ENCODE results near the gene MAGEB5.

Gene MAGEB5

DNA sequence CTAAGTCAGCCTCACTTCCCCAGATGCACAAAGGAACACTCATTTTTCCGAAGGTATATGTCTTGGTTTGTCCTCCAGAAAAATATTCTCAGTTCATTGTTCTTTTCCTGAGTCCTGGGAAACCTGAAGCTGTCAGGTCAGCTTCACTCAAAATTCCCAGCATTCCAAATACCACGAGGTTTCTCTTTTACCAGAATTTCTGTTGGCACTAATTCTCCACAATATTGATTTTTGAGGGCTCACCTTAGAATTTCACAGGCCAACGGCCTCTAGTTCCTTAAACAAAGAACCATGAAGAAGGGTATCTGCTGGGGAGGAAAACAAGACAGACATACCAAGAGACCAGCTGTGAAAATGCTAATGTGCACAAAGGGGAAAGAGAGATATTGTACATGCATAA lies 8.0 kb upstream of the MAGEB5 start:
- no peaks in the 10 kb centered on the region for H3K9me3 ChIP-seq (ENCODE audit: control insufficient read depth, low read length)

DNA sequence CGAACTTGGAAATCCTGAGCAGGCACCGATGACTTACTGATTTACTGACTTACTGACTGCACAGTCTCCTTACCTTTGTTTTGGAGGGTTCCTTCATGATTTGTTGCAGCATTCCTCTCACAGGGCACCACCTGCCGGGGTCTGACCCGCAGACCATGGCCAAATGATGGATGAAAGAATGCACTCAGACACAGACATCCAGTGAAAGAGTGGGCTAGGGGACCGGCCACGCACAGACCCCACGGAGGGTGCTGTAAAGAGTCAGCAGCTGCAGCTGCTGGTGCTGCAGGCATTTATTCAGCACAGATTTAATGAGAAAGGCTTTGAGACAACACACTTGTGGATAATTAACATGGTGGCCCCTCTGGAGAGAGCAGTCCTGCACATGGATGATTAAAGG lies 3.4 kb downstream of the MAGEB5 start:
- Histone ChIP-seq H3K36me3 (ENCODE audit: control insufficient read depth in 1 of 2, insufficient read depth in 2 of 2, low read depth in 1 of 2, low read length in 2 of 2) (no peaks in the 10 kb centered on the region), H3K79me1 (replicated peaks; ENCODE audit: low read length, poor library complexity, severe bottlenecking) (no peaks in the 10 kb centered on the region), H2BK5ac (ENCODE audit: low read depth, low read length, poor library complexity, severe bottlenecking) (no peak overlapping the region), H4K8ac (ENCODE audit: low read length) (no peak overlapping the region), H3K23ac (ENCODE audit: low read length in 2 of 2) (no peak overlapping the region), H2AK5ac (ENCODE audit: low read length, severe bottlenecking) (no peak overlapping the region), H3K27ac (ENCODE audit: low read length, poor library complexity, severe bottlenecking) (no peak overlapping the region), H2BK12ac (ENCODE audit: low read length in 2 of 2) (no peak overlapping the region), H3K9ac (ENCODE audit: low read length) (no peak overlapping the region), H3K4ac (ENCODE audit: low read depth in 1 of 2, low read length in 2 of 2) (no peak overlapping the region), H3K9me3 (ENCODE audit: control insufficient read depth, low read length) (no peaks in the 10 kb centered on the region), H2BK120ac (ENCODE audit: low read depth, low read length) (no peak overlapping the region), H2BK15ac (ENCODE audit: low read depth, poor library complexity, severe bottlenecking) (no peak overlapping the region), H3K4me3 (ENCODE audit: insufficient read depth in 1 of 2, low read depth in 1 of 2, low read length in 2 of 2) (no peak overlapping the region), H3K4me2 (ENCODE audit: low read length, poor library complexity, severe bottlenecking) (no peak overlapping the region), H3K14ac (ENCODE audit: low read length in 2 of 2) (no peak overlapping the region), H2AFZ (ENCODE audit: low read depth, low read length) (no peak overlapping the region), H3K18ac (ENCODE audit: low read depth in 1 of 2, low read length in 2 of 2) (no peak overlapping the region), H3K4me1 (ENCODE audit: control insufficient read depth, insufficient read depth, low read depth, low read length) (no peaks in the 10 kb centered on the region), H3K27me3 (ENCODE audit: control insufficient read depth in 1 of 2, insufficient read depth in 1 of 2, low read length in 2 of 2) (peaks cover 0 to 4% of the 10 kb centered on the region in 2 experiments), H4K91ac (ENCODE audit: low read length) (no peak overlapping the region)
- WGBS, result 78% methylated on average over 7 of the region's 7 CpGs
- DNase-seq, result no peak

More for the DNA sequence above, 8.0 kb upstream of the MAGEB5 start:
- Histone ChIP-seq H2AFZ (ENCODE audit: low read depth, low read length) (no peak overlapping the region), H3K4me1 (ENCODE audit: control insufficient read depth, insufficient read depth, low read depth, low read length) (no peaks in the 10 kb centered on the region), H2BK5ac (ENCODE audit: low read depth, low read length, poor library complexity, severe bottlenecking) (no peak overlapping the region), H4K8ac (ENCODE audit: low read length) (no peak overlapping the region), H3K27me3 (ENCODE audit: control insufficient read depth in 1 of 2, insufficient read depth in 1 of 2, low read length in 2 of 2) (no peaks in the 10 kb centered on the region), H3K4me2 (ENCODE audit: low read length, poor library complexity, severe bottlenecking) (no peak overlapping the region), H3K9ac (ENCODE audit: low read length) (no peak overlapping the region), H2BK120ac (ENCODE audit: low read depth, low read length) (no peak overlapping the region), H2BK12ac (ENCODE audit: low read length in 2 of 2) (no peak overlapping the region), H3K14ac (ENCODE audit: low read length in 2 of 2) (no peak overlapping the region), H2AK5ac (ENCODE audit: low read length, severe bottlenecking) (no peak overlapping the region), H3K79me1 (replicated peaks; ENCODE audit: low read length, poor library complexity, severe bottlenecking) (no peaks in the 10 kb centered on the region), H3K4me3 (ENCODE audit: insufficient read depth in 1 of 2, low read depth in 1 of 2, low read length in 2 of 2) (no peak overlapping the region), H2BK15ac (ENCODE audit: low read depth, poor library complexity, severe bottlenecking) (no peak overlapping the region), H3K4ac (ENCODE audit: low read depth in 1 of 2, low read length in 2 of 2) (no peak overlapping the region), H3K27ac (ENCODE audit: low read length, poor library complexity, severe bottlenecking) (no peak overlapping the region), H3K18ac (ENCODE audit: low read depth in 1 of 2, low read length in 2 of 2) (no peak overlapping the region), H4K91ac (ENCODE audit: low read length) (no peak overlapping the region), H3K23ac (ENCODE audit: low read length in 2 of 2) (no peak overlapping the region), H3K36me3 (ENCODE audit: control insufficient read depth in 1 of 2, insufficient read depth in 2 of 2, low read depth in 1 of 2, low read length in 2 of 2) (no peaks in the 10 kb centered on the region)
- 44% methylated on average over 3 of the region's 3 CpGs for WGBS
- DNase-seq, result no peak

DNA sequence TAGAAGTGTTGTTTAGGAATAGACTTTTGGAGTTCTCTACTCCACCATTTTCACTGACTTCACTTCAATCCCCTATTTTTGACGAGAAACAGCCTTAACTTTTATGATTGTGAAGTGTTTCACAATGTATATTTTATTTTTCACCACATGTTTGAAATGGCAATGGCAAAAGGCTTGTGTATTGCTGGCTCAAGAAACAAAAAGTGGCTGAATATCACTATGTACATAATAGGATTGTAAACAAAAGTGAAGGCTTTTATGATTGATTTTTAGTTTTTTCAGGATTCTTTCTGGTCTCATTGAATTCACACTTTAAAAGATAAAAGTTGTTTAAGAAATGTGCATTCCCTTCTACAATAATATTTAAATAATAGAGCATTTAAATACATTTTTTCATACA lies 18.2 kb downstream of the MAGEB5 start:
- DNase-seq, result no peak
- H3K27me3 ChIP-seq (ENCODE audit: control insufficient read depth in 1 of 2, insufficient read depth in 1 of 2, low read length in 2 of 2), result no peaks in the 10 kb centered on the region
- no CpG with 5 or more reads among the region's 1 CpG for WGBS
- no peak overlapping the region for H3K23ac ChIP-seq (ENCODE audit: low read length in 2 of 2)
- H3K4me2 ChIP-seq (ENCODE audit: low read length, poor library complexity, severe bottlenecking), result no peak overlapping the region
- H2BK5ac ChIP-seq (ENCODE audit: low read depth, low read length, poor library complexity, severe bottlenecking), result no peak overlapping the region
- H2BK120ac ChIP-seq (ENCODE audit: low read depth, low read length), result no peak overlapping the region
- H4K8ac ChIP-seq (ENCODE audit: low read length), result no peak overlapping the region
- H2BK15ac ChIP-seq (ENCODE audit: low read depth, poor library complexity, severe bottlenecking), result no peak overlapping the region
- H3K4me3 ChIP-seq (ENCODE audit: insufficient read depth in 1 of 2, low read depth in 1 of 2, low read length in 2 of 2), result no peak overlapping the region
- no peaks in the 10 kb centered on the region for H3K9me3 ChIP-seq (ENCODE audit: control insufficient read depth, low read length)
- no peak overlapping the region for H3K18ac ChIP-seq (ENCODE audit: low read depth in 1 of 2, low read length in 2 of 2)
- no peak overlapping the region for H3K27ac ChIP-seq (ENCODE audit: low read length, poor library complexity, severe bottlenecking)
- H3K9ac ChIP-seq (ENCODE audit: low read length), result no peak overlapping the region
- no peak overlapping the region for H2AFZ ChIP-seq (ENCODE audit: low read depth, low read length)
- H2BK12ac ChIP-seq (ENCODE audit: low read length in 2 of 2), result no peak overlapping the region
- no peak overlapping the region for H4K91ac ChIP-seq (ENCODE audit: low read length)
- no peak overlapping the region for H3K14ac ChIP-seq (ENCODE audit: low read length in 2 of 2)
- H2AK5ac ChIP-seq (ENCODE audit: low read length, severe bottlenecking), result no peak overlapping the region
- H3K79me1 ChIP-seq (replicated peaks; ENCODE audit: low read length, poor library complexity, severe bottlenecking), result no peaks in the 10 kb centered on the region
- H3K4me1 ChIP-seq (ENCODE audit: control insufficient read depth, insufficient read depth, low read depth, low read length), result no peaks in the 10 kb centered on the region
- no peaks in the 10 kb centered on the region for H3K36me3 ChIP-seq (ENCODE audit: control insufficient read depth in 1 of 2, insufficient read depth in 2 of 2, low read depth in 1 of 2, low read length in 2 of 2)
- H3K4ac ChIP-seq (ENCODE audit: low read depth in 1 of 2, low read length in 2 of 2), result no peak overlapping the region

DNA sequence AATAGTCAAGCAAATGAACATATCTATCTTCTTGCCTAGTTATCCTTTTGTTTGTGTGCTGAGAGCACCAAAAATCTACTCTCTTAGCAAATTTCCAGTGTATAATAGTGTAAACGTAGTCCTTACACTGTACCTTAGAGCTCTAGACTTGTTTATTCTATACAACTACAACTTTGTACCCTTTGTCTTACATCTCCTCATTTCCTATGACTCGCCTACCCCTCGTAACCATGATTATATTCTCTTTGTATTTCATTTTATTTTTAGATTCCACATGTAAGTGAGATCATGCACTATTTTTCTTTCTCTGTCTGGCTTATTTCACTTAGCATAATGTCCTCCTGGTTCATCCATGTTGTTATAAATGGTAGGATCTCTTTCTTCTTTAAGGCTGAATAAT lies 37.6 kb downstream of the MAGEB5 start:
- no peaks in the 10 kb centered on the region for H3K4me1 ChIP-seq (ENCODE audit: control insufficient read depth, insufficient read depth, low read depth, low read length)
- no peak overlapping the region for H4K8ac ChIP-seq (ENCODE audit: low read length)
- no peak overlapping the region for H4K91ac ChIP-seq (ENCODE audit: low read length)
- no peak for DNase-seq
- no peaks in the 10 kb centered on the region for H3K27me3 ChIP-seq (ENCODE audit: control insufficient read depth in 1 of 2, insufficient read depth in 1 of 2, low read length in 2 of 2)
- no peak overlapping the region for H2BK5ac ChIP-seq (ENCODE audit: low read depth, low read length, poor library complexity, severe bottlenecking)
- no peak overlapping the region for H3K27ac ChIP-seq (ENCODE audit: low read length, poor library complexity, severe bottlenecking)
- no peak overlapping the region for H3K18ac ChIP-seq (ENCODE audit: low read depth in 1 of 2, low read length in 2 of 2)
- H2BK120ac ChIP-seq (ENCODE audit: low read depth, low read length), result no peak overlapping the region
- H3K14ac ChIP-seq (ENCODE audit: low read length in 2 of 2), result no peak overlapping the region
- no peak overlapping the region for H3K9ac ChIP-seq (ENCODE audit: low read length)
- WGBS, result no CpG with 5 or more reads among the region's 3 CpGs
- no peaks in the 10 kb centered on the region for H3K36me3 ChIP-seq (ENCODE audit: control insufficient read depth in 1 of 2, insufficient read depth in 2 of 2, low read depth in 1 of 2, low read length in 2 of 2)
- no peak overlapping the region for H2AFZ ChIP-seq (ENCODE audit: low read depth, low read length)
- no peaks in the 10 kb centered on the region for H3K9me3 ChIP-seq (ENCODE audit: control insufficient read depth, low read length)
- H3K23ac ChIP-seq (ENCODE audit: low read length in 2 of 2), result no peak overlapping the region
- no peak overlapping the region for H3K4me3 ChIP-seq (ENCODE audit: insufficient read depth in 1 of 2, low read depth in 1 of 2, low read length in 2 of 2)
- H3K4me2 ChIP-seq (ENCODE audit: low read length, poor library complexity, severe bottlenecking), result no peak overlapping the region
- no peak overlapping the region for H2BK12ac ChIP-seq (ENCODE audit: low read length in 2 of 2)
- no peak overlapping the region for H2AK5ac ChIP-seq (ENCODE audit: low read length, severe bottlenecking)
- H2BK15ac ChIP-seq (ENCODE audit: low read depth, poor library complexity, severe bottlenecking), result no peak overlapping the region
- H3K4ac ChIP-seq (ENCODE audit: low read depth in 1 of 2, low read length in 2 of 2), result no peak overlapping the region
- no peaks in the 10 kb centered on the region for H3K79me1 ChIP-seq (replicated peaks; ENCODE audit: low read length, poor library complexity, severe bottlenecking)
